ENCODE results near the gene ATP13A1. TPM values are rescaled to one million over a fixed set of nuclear protein-coding genes. Genes with fewer than 3 reads are reported as not detected.
"Not testable (repeated sequence)": the region's sequence is repeated elsewhere in the genome, so short reads cannot be mapped to it uniquely, and the experiment has no call there.

ATP13A1 gene
- total and polyA plus RNA-seq, 4 donors, result 13.9 to 105 (median 47.7) TPM

GRCh38 chr19:19670070-19670551, 6.6 kb upstream of the ATP13A1 start:
- 73 to 79% methylated on average over 10 of the region's 10 CpGs for WGBS, 2 donors
- intact Hi-C loops (cut with DNase I), result no loop called here
- Histone ChIP-seq H3K27me3 (ENCODE audit: control insufficient read depth in 1 of 2, insufficient read depth in 2 of 2, low read length in 1 of 2) (no peaks in the 10 kb centered on the region), H3K4me3 (ENCODE audit: low read length in 2 of 2) (no peak overlapping the region), H3K27ac (ENCODE audit: low read depth in 1 of 2, low read length in 2 of 2) (no peak overlapping the region), H3K36me3 (ENCODE audit: control insufficient read depth in 1 of 2, insufficient read depth in 2 of 2, low read length in 1 of 2) (no peaks in the 10 kb centered on the region), H3K4me1 (ENCODE audit: control insufficient read depth in 1 of 2, insufficient read depth in 2 of 2, low read length in 2 of 2) (no peaks in the 10 kb centered on the region), H3K9me3 (ENCODE audit: control insufficient read depth, low read length) (no peaks in the 10 kb centered on the region)
- DNase-seq, result peak in 1 of 2 donors; percentile 46
- ATAC-seq (ENCODE audit: low FRiP score), result no peak

GRCh38 chr19:19668230-19669012, 4.9 kb upstream of the ATP13A1 start, which contains the start of gene ZNF101:
ZNF101 (plus strand) TSS chr19:19668839; CDS start chr19:19668964, 125 bp downstream.
- DNase-seq (peak; percentile 96 to 97), ATAC-seq (ENCODE audit: low FRiP score) (peak; percentile 89)
- H3K27ac ChIP-seq (ENCODE audit: low read depth in 1 of 2, low read length in 2 of 2), result peak within 1 kb of the TSS in 1 of 2 donors; percentile 32
- no peaks in the 10 kb centered on the region for H3K36me3 ChIP-seq (ENCODE audit: control insufficient read depth in 1 of 2, insufficient read depth in 2 of 2, low read length in 1 of 2)
- no peaks in the 10 kb centered on the region for H3K4me1 ChIP-seq (ENCODE audit: control insufficient read depth in 1 of 2, insufficient read depth in 2 of 2, low read length in 2 of 2)
- intact Hi-C loops (cut with DNase I), result loop anchor here in 1 of 2 donors (5.0 to 10.0 kb wide), 2 partner anchors 64 to 156 kb away; partner anchors contain the start of genes ZNF14 and ZNF506
- no peaks in the 10 kb centered on the region for H3K9me3 ChIP-seq (ENCODE audit: control insufficient read depth, low read length)
- peak within 1 kb of the TSS; percentile 65 to 75 for H3K4me3 ChIP-seq (ENCODE audit: low read length in 2 of 2)
- no peaks in the 10 kb centered on the region for H3K27me3 ChIP-seq (ENCODE audit: control insufficient read depth in 1 of 2, insufficient read depth in 2 of 2, low read length in 1 of 2)
- 4 to 5% methylated on average over 36 of the region's 36 CpGs for WGBS, 2 donors

- H3K9me3 ChIP-seq (ENCODE audit: control insufficient read depth, low read length); H3K4me1 ChIP-seq (ENCODE audit: control insufficient read depth in 1 of 2, insufficient read depth in 2 of 2, low read length in 2 of 2); H3K27ac ChIP-seq (ENCODE audit: low read depth in 1 of 2, low read length in 2 of 2); DNase-seq; H3K27me3 ChIP-seq (ENCODE audit: control insufficient read depth in 1 of 2, insufficient read depth in 2 of 2, low read length in 1 of 2); H3K4me3 ChIP-seq (ENCODE audit: low read length in 2 of 2); H3K36me3 ChIP-seq (ENCODE audit: control insufficient read depth in 1 of 2, insufficient read depth in 2 of 2, low read length in 1 of 2); ATAC-seq (ENCODE audit: low FRiP score): not testable (repeated sequence)
- 97% methylated on average over 22 of the region's 22 CpGs for WGBS, 2 donors
- intact Hi-C loops (cut with DNase I), result loop anchor here in 1 of 2 donors (5.0 to 10.0 kb wide), 2 partner anchors 67 to 159 kb away; partner anchors contain the start of genes ZNF14 and ZNF506
Measured at GRCh38 chr19:19665420-19665948, 2.0 kb upstream of the ATP13A1 start.

- H3K4me1 ChIP-seq (ENCODE audit: control insufficient read depth in 1 of 2, insufficient read depth in 2 of 2, low read length in 2 of 2), result peaks cover 0 to 1% of the 10 kb centered on the region in 2 donors
- intact Hi-C loops (cut with DNase I), result loop anchor here in 1 of 2 donors (1.0 to 10.0 kb wide), 3 partner anchors 20 to 162 kb away; partner anchors contain the start of genes GMIP and ZNF506
- WGBS, 2 donors, result 6 to 8% methylated on average over 16 to 17 of the region's 17 CpGs
- DNase-seq (no peak), ATAC-seq (ENCODE audit: low FRiP score) (no peak)
- H3K27ac ChIP-seq (ENCODE audit: low read depth in 1 of 2, low read length in 2 of 2), result peak overlapping the region in 1 of 2 donors; percentile 55
- peaks cover 0 to under 1% of the 10 kb centered on the region in 2 donors for H3K36me3 ChIP-seq (ENCODE audit: control insufficient read depth in 1 of 2, insufficient read depth in 2 of 2, low read length in 1 of 2)
- no peaks in the 10 kb centered on the region for H3K9me3 ChIP-seq (ENCODE audit: control insufficient read depth, low read length)
- peak overlapping the region; percentile 87 to 96 for H3K4me3 ChIP-seq (ENCODE audit: low read length in 2 of 2)
- no peaks in the 10 kb centered on the region for H3K27me3 ChIP-seq (ENCODE audit: control insufficient read depth in 1 of 2, insufficient read depth in 2 of 2, low read length in 1 of 2)
Measured at GRCh38 chr19:19662871-19663255, 613 bp downstream of the ATP13A1 start.

- Histone ChIP-seq H3K9me3 (ENCODE audit: control insufficient read depth, low read length) (no peaks in the 10 kb centered on the region), H3K4me3 (ENCODE audit: low read length in 2 of 2) (no peak overlapping the region), H3K27ac (ENCODE audit: low read depth in 1 of 2, low read length in 2 of 2) (no peak overlapping the region), H3K36me3 (ENCODE audit: control insufficient read depth in 1 of 2, insufficient read depth in 2 of 2, low read length in 1 of 2) (peaks cover 1 to 5% of the 10 kb centered on the region in 2 donors), H3K27me3 (ENCODE audit: control insufficient read depth in 1 of 2, insufficient read depth in 2 of 2, low read length in 1 of 2) (no peaks in the 10 kb centered on the region), H3K4me1 (ENCODE audit: control insufficient read depth in 1 of 2, insufficient read depth in 2 of 2, low read length in 2 of 2) (peaks cover 0 to 1% of the 10 kb centered on the region in 2 donors)
- DNase-seq (no peak), ATAC-seq (ENCODE audit: low FRiP score) (no peak)
- intact Hi-C loops (cut with DNase I), result loop anchor here in 1 of 2 donors (5.0 to 10.0 kb wide), 2 partner anchors 115 to 162 kb away; partner anchors contain the start of gene ZNF506
- WGBS, 2 donors, result 81% methylated on average over 8 of the region's 8 CpGs
Measured at GRCh38 chr19:19662344-19662743, 1.1 kb downstream of the ATP13A1 start.

- DNase-seq (no peak), ATAC-seq (ENCODE audit: low FRiP score) (no peak)
- no peaks in the 10 kb centered on the region for H3K27me3 ChIP-seq (ENCODE audit: control insufficient read depth in 1 of 2, insufficient read depth in 2 of 2, low read length in 1 of 2)
- no peak overlapping the region for H3K4me3 ChIP-seq (ENCODE audit: low read length in 2 of 2)
- H3K36me3 ChIP-seq (ENCODE audit: control insufficient read depth in 1 of 2, insufficient read depth in 2 of 2, low read length in 1 of 2), result peaks cover 2 to 5% of the 10 kb centered on the region in 2 donors
- 78 to 79% methylated on average over 18 of the region's 18 CpGs for WGBS, 2 donors
- H3K9me3 ChIP-seq (ENCODE audit: control insufficient read depth, low read length), result no peaks in the 10 kb centered on the region
- no peak overlapping the region for H3K27ac ChIP-seq (ENCODE audit: low read depth in 1 of 2, low read length in 2 of 2)
- intact Hi-C loops (cut with DNase I), result loop anchor here in 1 of 2 donors (5.0 to 10.0 kb wide), 2 partner anchors 116 to 163 kb away; partner anchors contain the start of gene ZNF506
- H3K4me1 ChIP-seq (ENCODE audit: control insufficient read depth in 1 of 2, insufficient read depth in 2 of 2, low read length in 2 of 2), result peaks cover 0 to 1% of the 10 kb centered on the region in 2 donors
Measured at GRCh38 chr19:19661675-19662251, 1.7 kb downstream of the ATP13A1 start.

GRCh38 chr19:19661141-19661674, 2.3 kb downstream of the ATP13A1 start:
- Histone ChIP-seq H3K9me3 (ENCODE audit: control insufficient read depth, low read length) (no peaks in the 10 kb centered on the region), H3K36me3 (ENCODE audit: control insufficient read depth in 1 of 2, insufficient read depth in 2 of 2, low read length in 1 of 2) (peaks cover 2 to 5% of the 10 kb centered on the region in 2 donors), H3K4me1 (ENCODE audit: control insufficient read depth in 1 of 2, insufficient read depth in 2 of 2, low read length in 2 of 2) (peaks cover 0 to 1% of the 10 kb centered on the region in 2 donors), H3K27me3 (ENCODE audit: control insufficient read depth in 1 of 2, insufficient read depth in 2 of 2, low read length in 1 of 2) (no peaks in the 10 kb centered on the region), H3K27ac (ENCODE audit: low read depth in 1 of 2, low read length in 2 of 2) (no peak overlapping the region), H3K4me3 (ENCODE audit: low read length in 2 of 2) (no peak overlapping the region)
- intact Hi-C loops (cut with DNase I), result loop anchor here in 1 of 2 donors (5.0 to 10.0 kb wide), 2 partner anchors 116 to 164 kb away; partner anchors contain the start of gene ZNF506
- WGBS, 2 donors, result 80 to 85% methylated on average over 10 of the region's 10 CpGs
- ATAC-seq (ENCODE audit: low FRiP score), result no peak
- DNase-seq, result no peak

- intact Hi-C loops (cut with DNase I), result loop anchor here in 1 of 2 donors (5.0 to 10.0 kb wide), 2 partner anchors 118 to 165 kb away; partner anchors contain the start of gene ZNF506
- Histone ChIP-seq H3K36me3 (ENCODE audit: control insufficient read depth in 1 of 2, insufficient read depth in 2 of 2, low read length in 1 of 2) (peaks cover 5 to 7% of the 10 kb centered on the region in 2 donors), H3K4me3 (ENCODE audit: low read length in 2 of 2) (no peak overlapping the region), H3K27me3 (ENCODE audit: control insufficient read depth in 1 of 2, insufficient read depth in 2 of 2, low read length in 1 of 2) (no peaks in the 10 kb centered on the region), H3K9me3 (ENCODE audit: control insufficient read depth, low read length) (no peaks in the 10 kb centered on the region), H3K27ac (ENCODE audit: low read depth in 1 of 2, low read length in 2 of 2) (no peak overlapping the region), H3K4me1 (ENCODE audit: control insufficient read depth in 1 of 2, insufficient read depth in 2 of 2, low read length in 2 of 2) (peaks cover 0 to 1% of the 10 kb centered on the region in 2 donors)
- WGBS, 2 donors, result 87 to 88% methylated on average over 17 of the region's 17 CpGs
- DNase-seq, result no peak
- no peak for ATAC-seq (ENCODE audit: low FRiP score)
Measured at GRCh38 chr19:19659646-19660245, 3.7 kb downstream of the ATP13A1 start.
